GM23338 (cell line): Measurements from ENCODE around the gene KDM6B. TPM values are rescaled to one million over a fixed set of nuclear protein-coding genes. Genes with fewer than 3 reads are reported as not detected.

Experiments
- ATAC-seq: fragments of 200-7000 bp; cut with Tn5 transposase; 3 replicates; pipeline ENCODE4 v1.9.1; 2020
- DNase-seq: peaks from one replicate; pipeline ENCODE4 v3.0.0-alpha.2; 2015; ENCODE audit warnings: low spot score
- H2AFZ ChIP-seq: fragments of 200-600 bp; sonication (generic); 2 replicates; pipeline ENCODE4 v1.8.0; 2016; ENCODE audit warnings: antibody characterized with exemption, mild to moderate bottlenecking, moderate library complexity
- H3F3A ChIP-seq: fragments of 200-600 bp; sonication (generic); replicated peaks from 2 replicates; pipeline ENCODE4 v1.8.0; 2017; ENCODE audit warnings: antibody characterized with exemption, mixed run types, low read depth
- H3K27ac ChIP-seq: fragments of 200-600 bp; sonication (generic); 2 replicates; pipeline ENCODE4 v1.6.1; 2016; ENCODE audit warnings: low read depth
- H3K27me3 ChIP-seq: fragments of 200-600 bp; sonication (generic); 2 replicates; pipeline ENCODE4 v1.8.0; 2016; ENCODE audit warnings: mild to moderate bottlenecking, mixed run types, moderate library complexity; ENCODE audit not compliant: insufficient read depth
- H3K36me3 ChIP-seq: fragments of 200-600 bp; sonication (generic); 2 replicates; pipeline ENCODE4 v1.8.0; 2016; ENCODE audit warnings: mild to moderate bottlenecking; ENCODE audit not compliant: insufficient read depth
- H3K4me1 ChIP-seq: fragments of 200-600 bp; sonication (generic); 2 replicates; pipeline ENCODE4 v1.8.0; 2016; ENCODE audit warnings: mild to moderate bottlenecking, moderate library complexity; ENCODE audit not compliant: insufficient read depth
- H3K4me2 ChIP-seq: fragments of 200-600 bp; sonication (generic); 2 replicates; pipeline ENCODE4 v1.7.1; 2017; ENCODE audit warnings: mixed run types
- H3K4me3 ChIP-seq: fragments of 200-600 bp; sonication (generic); 2 replicates; pipeline ENCODE4 v1.6.1; 2016; ENCODE audit warnings: mixed run types
- H3K79me2 ChIP-seq: fragments of 200-600 bp; sonication (generic); replicated peaks from 2 replicates; pipeline ENCODE4 v1.8.0; 2017; ENCODE audit warnings: mild to moderate bottlenecking; ENCODE audit not compliant: insufficient read depth
- H3K9me2 ChIP-seq: fragments of 200-600 bp; sonication (generic); 2 replicates; pipeline ENCODE4 v1.8.0; 2017; ENCODE audit not compliant: insufficient read depth
- H4K20me1 ChIP-seq: fragments of 200-600 bp; sonication (generic); replicated peaks from 2 replicates; pipeline ENCODE4 v1.8.0; 2017; ENCODE audit warnings: mild to moderate bottlenecking; ENCODE audit not compliant: insufficient read depth
- H3K27ac Mint-ChIP-seq: 2 replicates; pipeline ENCODE4 v1.8.0; 2020; ENCODE audit warnings: inconsistent platforms, mild to moderate bottlenecking, moderate library complexity, mixed read lengths
- H3K27me3 Mint-ChIP-seq: 3 replicates; pipeline ENCODE4 v1.8.0; 2022; ENCODE audit warnings: low read depth, mild to moderate bottlenecking, moderate library complexity, mixed read lengths, inconsistent platforms; ENCODE audit not compliant: insufficient read depth, poor library complexity
- H3K36me3 Mint-ChIP-seq: 3 replicates; pipeline ENCODE4 v1.8.0; 2021; ENCODE audit warnings: low read depth, mild to moderate bottlenecking, inconsistent platforms, moderate library complexity, mixed read lengths
- H3K4me1 Mint-ChIP-seq: 3 replicates; pipeline ENCODE4 v1.8.0; 2020; ENCODE audit warnings: mild to moderate bottlenecking, inconsistent platforms, mixed read lengths
- H3K4me3 Mint-ChIP-seq: 3 replicates; pipeline ENCODE4 v1.8.0; 2021; ENCODE audit warnings: moderate library complexity, mild to moderate bottlenecking, inconsistent platforms, mixed read lengths
- H3K9me3 Mint-ChIP-seq: 3 replicates; pipeline ENCODE4 v1.8.0; 2020; ENCODE audit warnings: moderate library complexity, mild to moderate bottlenecking, inconsistent platforms, mixed read lengths
- EZH2 ChIP-seq: fragments of 200-600 bp; sonication (generic); IDR thresholded peaks from one replicate; pipeline ENCODE4 v1.8.0; 2017; ENCODE audit warnings: antibody characterized with exemption, mild to moderate bottlenecking, low read depth; ENCODE audit not compliant: unreplicated experiment
- JUNB ChIP-seq: IDR thresholded peaks from one replicate; pipeline ENCODE4 v1.6.1; 2016; ENCODE audit warnings: antibody characterized with exemption; ENCODE audit not compliant: unreplicated experiment
- NANOG ChIP-seq: IDR thresholded peaks from 2 replicates; pipeline ENCODE4 v1.6.1; 2016; ENCODE audit warnings: antibody characterized with exemption, borderline replicate concordance
- REST ChIP-seq: IDR thresholded peaks from one replicate; pipeline ENCODE4 v1.6.1; 2018; ENCODE audit warnings: antibody characterized with exemption; ENCODE audit not compliant: unreplicated experiment
- STAT1 ChIP-seq: IDR thresholded peaks from one replicate; pipeline ENCODE4 v1.6.1; 2016; ENCODE audit warnings: antibody characterized with exemption; ENCODE audit not compliant: unreplicated experiment
- polyA plus RNA-seq: library from polyadenylated mRNA; unstranded; fragments of >200 nt; fragmentation: Nextera tagmentation; extraction: Ambion mirVana; gene quantifications from 2 replicates; pipeline ENCODE4 v1.2.1, GENCODE V29; 2016
- total RNA-seq: library from RNA; depleted of rRNA; stranded (reverse); fragments of >200 nt; shearing (Covaris generic); gene quantifications from 2 replicates; pipeline ENCODE4 v1.2.3, GENCODE V29; 2014

KDM6B gene
- total and polyA plus RNA-seq, 2 experiments from 2014 or later: 1.1 to 1.4 TPM

DNA sequence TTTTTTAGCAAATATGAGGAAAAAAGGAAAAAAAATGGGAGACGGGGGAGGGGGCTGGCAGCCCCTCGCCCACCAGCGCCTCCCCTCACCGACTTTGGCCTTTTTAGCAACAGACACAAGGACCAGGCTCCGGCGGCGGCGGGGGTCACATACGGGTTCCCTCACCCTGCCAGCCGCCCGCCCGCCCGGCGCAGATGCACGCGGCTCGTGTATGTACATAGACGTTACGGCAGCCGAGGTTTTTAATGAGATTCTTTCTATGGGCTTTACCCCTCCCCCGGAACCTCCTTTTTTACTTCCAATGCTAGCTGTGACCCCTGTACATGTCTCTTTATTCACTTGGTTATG lies 19.6 kb downstream of the KDM6B start:
- peaks cover 79% of the 10 kb centered on the region for H3K27me3 ChIP-seq
- Mint-ChIP-seq H3K4me3 (peak overlapping the region; percentile 71), H3K4me1 (peaks cover 27% of the 10 kb centered on the region), H3K27me3 (peaks cover 27% of the 10 kb centered on the region), H3K36me3 (no peaks in the 10 kb centered on the region; the same call in 2 of the 3 replicates), H3K9me3 (no peaks in the 10 kb centered on the region; the same call in 2 of the 3 replicates), H3K27ac (no peak overlapping the region)
- H3K4me2 ChIP-seq: peak overlapping the region; percentile 89
- ATAC-seq (no peak), DNase-seq (peak; percentile 63)
- TF ChIP-seq JUNB (no peak), NANOG (no peak), REST (no peak), EZH2 (peak; percentile 69), STAT1 (no peak)
- peaks cover 19% of the 10 kb centered on the region; the same call in 1 of the 2 replicates for H3F3A ChIP-seq
- no peaks in the 10 kb centered on the region; the same call in 1 of the 2 replicates for H4K20me1 ChIP-seq
- peaks cover 40% of the 10 kb centered on the region for H3K4me1 ChIP-seq
- H3K79me2 ChIP-seq: peaks cover 1% of the 10 kb centered on the region; the same call in 1 of the 2 replicates
- H2AFZ ChIP-seq: no peak overlapping the region
- H3K36me3 ChIP-seq: no peaks in the 10 kb centered on the region; the same call in 1 of the 2 replicates
- no peak overlapping the region for H3K27ac ChIP-seq
- peak overlapping the region; percentile 55 for H3K4me3 ChIP-seq
- H3K9me2 ChIP-seq: no peaks in the 10 kb centered on the region

DNA sequence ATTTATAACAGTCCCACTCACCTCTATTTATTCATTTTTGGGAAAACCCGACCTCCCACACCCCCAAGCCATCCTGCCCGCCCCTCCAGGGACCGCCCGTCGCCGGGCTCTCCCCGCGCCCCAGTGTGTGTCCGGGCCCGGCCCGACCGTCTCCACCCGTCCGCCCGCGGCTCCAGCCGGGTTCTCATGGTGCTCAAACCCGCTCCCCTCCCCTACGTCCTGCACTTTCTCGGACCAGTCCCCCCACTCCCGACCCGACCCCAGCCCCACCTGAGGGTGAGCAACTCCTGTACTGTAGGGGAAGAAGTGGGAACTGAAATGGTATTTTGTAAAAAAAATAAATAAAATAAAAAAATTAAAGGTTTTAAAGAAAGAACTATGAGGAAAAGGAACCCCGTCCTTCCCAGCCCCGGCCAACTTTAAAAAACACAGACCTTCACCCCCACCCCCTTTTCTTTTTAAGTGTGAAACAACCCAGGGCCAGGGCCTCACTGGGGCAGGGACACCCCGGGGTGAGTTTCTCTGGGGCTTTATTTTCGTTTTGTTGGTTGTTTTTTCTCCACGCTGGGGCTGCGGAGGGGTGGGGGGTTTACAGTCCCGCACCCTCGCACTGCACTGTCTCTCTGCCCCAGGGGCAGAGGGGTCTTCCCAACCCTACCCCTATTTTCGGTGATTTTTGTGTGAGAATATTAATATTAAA lies 20.2 kb downstream of the KDM6B start:
- peak overlapping the region; percentile 55 for H3K4me3 ChIP-seq
- no peaks in the 10 kb centered on the region; the same call in 1 of the 2 replicates for H3K36me3 ChIP-seq
- H4K20me1 ChIP-seq: no peaks in the 10 kb centered on the region; the same call in 1 of the 2 replicates

More for the DNA sequence above, 20.2 kb downstream of the KDM6B start:
- Histone ChIP-seq H3K79me2 (peaks cover 7% of the 10 kb centered on the region), H2AFZ (no peak overlapping the region), H3K27ac (no peak overlapping the region), H3K9me2 (no peaks in the 10 kb centered on the region), H3K4me1 (peaks cover 45% of the 10 kb centered on the region), H3K27me3 (peaks cover 75% of the 10 kb centered on the region), H3K4me2 (peak overlapping the region; percentile 89), H3F3A (peaks cover 21% of the 10 kb centered on the region; the same call in 1 of the 2 replicates)
- H3K4me3 Mint-ChIP-seq: peak overlapping the region; percentile 71
- H3K27me3 Mint-ChIP-seq: peaks cover 27% of the 10 kb centered on the region
- no peak overlapping the region for H3K27ac Mint-ChIP-seq
- no peaks in the 10 kb centered on the region; the same call in 2 of the 3 replicates for H3K36me3 Mint-ChIP-seq
- no peaks in the 10 kb centered on the region; the same call in 2 of the 3 replicates for H3K9me3 Mint-ChIP-seq
- DNase-seq: no peak
- no peak for ATAC-seq
- H3K4me1 Mint-ChIP-seq: peaks cover 32% of the 10 kb centered on the region
- TF ChIP-seq REST (no peak), EZH2 (peak; percentile 28)
